GM23338 (cell line): Measurements from ENCODE around the gene TXNL1. TPM values are rescaled to one million over a fixed set of nuclear protein-coding genes. Genes with fewer than 3 reads are reported as not detected.

ENCODE experiments used
- ATAC-seq: fragments of 200-7000 bp; cut with Tn5 transposase; 3 replicates; pipeline ENCODE4 v1.9.1; 2020
- DNase-seq: peaks from one replicate; pipeline ENCODE4 v3.0.0-alpha.2; 2015; ENCODE audit warnings: low spot score
- H2AFZ ChIP-seq: fragments of 200-600 bp; sonication (generic); 2 replicates; pipeline ENCODE4 v1.8.0; 2016; ENCODE audit warnings: antibody characterized with exemption, mild to moderate bottlenecking, moderate library complexity
- H3F3A ChIP-seq: fragments of 200-600 bp; sonication (generic); replicated peaks from 2 replicates; pipeline ENCODE4 v1.8.0; 2017; ENCODE audit warnings: antibody characterized with exemption, mixed run types, low read depth
- H3K27ac ChIP-seq: fragments of 200-600 bp; sonication (generic); 2 replicates; pipeline ENCODE4 v1.6.1; 2016; ENCODE audit warnings: low read depth
- H3K27me3 ChIP-seq: fragments of 200-600 bp; sonication (generic); 2 replicates; pipeline ENCODE4 v1.8.0; 2016; ENCODE audit warnings: mild to moderate bottlenecking, mixed run types, moderate library complexity; ENCODE audit not compliant: insufficient read depth
- H3K36me3 ChIP-seq: fragments of 200-600 bp; sonication (generic); 2 replicates; pipeline ENCODE4 v1.8.0; 2016; ENCODE audit warnings: mild to moderate bottlenecking; ENCODE audit not compliant: insufficient read depth
- H3K4me1 ChIP-seq: fragments of 200-600 bp; sonication (generic); 2 replicates; pipeline ENCODE4 v1.8.0; 2016; ENCODE audit warnings: mild to moderate bottlenecking, moderate library complexity; ENCODE audit not compliant: insufficient read depth
- H3K4me2 ChIP-seq: fragments of 200-600 bp; sonication (generic); 2 replicates; pipeline ENCODE4 v1.7.1; 2017; ENCODE audit warnings: mixed run types
- H3K4me3 ChIP-seq: fragments of 200-600 bp; sonication (generic); 2 replicates; pipeline ENCODE4 v1.6.1; 2016; ENCODE audit warnings: mixed run types
- H3K79me2 ChIP-seq: fragments of 200-600 bp; sonication (generic); replicated peaks from 2 replicates; pipeline ENCODE4 v1.8.0; 2017; ENCODE audit warnings: mild to moderate bottlenecking; ENCODE audit not compliant: insufficient read depth
- H3K9me2 ChIP-seq: fragments of 200-600 bp; sonication (generic); 2 replicates; pipeline ENCODE4 v1.8.0; 2017; ENCODE audit not compliant: insufficient read depth
- H4K20me1 ChIP-seq: fragments of 200-600 bp; sonication (generic); replicated peaks from 2 replicates; pipeline ENCODE4 v1.8.0; 2017; ENCODE audit warnings: mild to moderate bottlenecking; ENCODE audit not compliant: insufficient read depth
- H3K27ac Mint-ChIP-seq: 2 replicates; pipeline ENCODE4 v1.8.0; 2020; ENCODE audit warnings: inconsistent platforms, mild to moderate bottlenecking, moderate library complexity, mixed read lengths
- H3K27me3 Mint-ChIP-seq: 3 replicates; pipeline ENCODE4 v1.8.0; 2022; ENCODE audit warnings: low read depth, mild to moderate bottlenecking, moderate library complexity, mixed read lengths, inconsistent platforms; ENCODE audit not compliant: insufficient read depth, poor library complexity
- H3K36me3 Mint-ChIP-seq: 3 replicates; pipeline ENCODE4 v1.8.0; 2021; ENCODE audit warnings: low read depth, mild to moderate bottlenecking, inconsistent platforms, moderate library complexity, mixed read lengths
- H3K4me1 Mint-ChIP-seq: 3 replicates; pipeline ENCODE4 v1.8.0; 2020; ENCODE audit warnings: mild to moderate bottlenecking, inconsistent platforms, mixed read lengths
- H3K4me3 Mint-ChIP-seq: 3 replicates; pipeline ENCODE4 v1.8.0; 2021; ENCODE audit warnings: moderate library complexity, mild to moderate bottlenecking, inconsistent platforms, mixed read lengths
- H3K9me3 Mint-ChIP-seq: 3 replicates; pipeline ENCODE4 v1.8.0; 2020; ENCODE audit warnings: moderate library complexity, mild to moderate bottlenecking, inconsistent platforms, mixed read lengths
- CREB1 ChIP-seq: fragments of 250-450 bp; sonication (Bioruptor Pico); IDR thresholded peaks from 2 replicates; pipeline ENCODE4 v1.5.0; 2020; ENCODE audit warnings: low read depth, mild to moderate bottlenecking, moderate library complexity
- ETS1 ChIP-seq: IDR thresholded peaks from 2 replicates; pipeline ENCODE4 v1.6.1; 2016; ENCODE audit warnings: antibody characterized with exemption
- EZH2 ChIP-seq: fragments of 200-600 bp; sonication (generic); IDR thresholded peaks from one replicate; pipeline ENCODE4 v1.8.0; 2017; ENCODE audit warnings: antibody characterized with exemption, mild to moderate bottlenecking, low read depth; ENCODE audit not compliant: unreplicated experiment
- EZH2phosphoT487 ChIP-seq: fragments of 200-600 bp; sonication (generic); IDR thresholded peaks from one replicate; pipeline ENCODE4 v1.8.1; 2018; ENCODE audit warnings: antibody characterized with exemption; ENCODE audit not compliant: unreplicated experiment
- JUNB ChIP-seq: IDR thresholded peaks from one replicate; pipeline ENCODE4 v1.6.1; 2016; ENCODE audit warnings: antibody characterized with exemption; ENCODE audit not compliant: unreplicated experiment
- NANOG ChIP-seq: IDR thresholded peaks from 2 replicates; pipeline ENCODE4 v1.6.1; 2016; ENCODE audit warnings: antibody characterized with exemption, borderline replicate concordance
- POLR2AphosphoS5 ChIP-seq: IDR thresholded peaks from 2 replicates; pipeline ENCODE4 v1.6.1; 2016; ENCODE audit warnings: antibody characterized with exemption, low read depth
- REST ChIP-seq: IDR thresholded peaks from one replicate; pipeline ENCODE4 v1.6.1; 2018; ENCODE audit warnings: antibody characterized with exemption; ENCODE audit not compliant: unreplicated experiment
- STAT1 ChIP-seq: IDR thresholded peaks from one replicate; pipeline ENCODE4 v1.6.1; 2016; ENCODE audit warnings: antibody characterized with exemption; ENCODE audit not compliant: unreplicated experiment
- ZNF114 ChIP-seq: fragments of 250-450 bp; sonication (Bioruptor Pico); IDR thresholded peaks from 2 replicates; pipeline ENCODE4 v1.5.0; 2020; ENCODE audit warnings: mild to moderate bottlenecking, moderate library complexity
- ZNF331 ChIP-seq: fragments of 250-450 bp; sonication (Bioruptor Pico); IDR thresholded peaks from 2 replicates; pipeline ENCODE4 v1.5.0; 2020; ENCODE audit warnings: low read depth, mild to moderate bottlenecking, moderate library complexity
- polyA plus RNA-seq: library from polyadenylated mRNA; unstranded; fragments of >200 nt; fragmentation: Nextera tagmentation; extraction: Ambion mirVana; gene quantifications from 2 replicates; pipeline ENCODE4 v1.2.1, GENCODE V29; 2016
- total RNA-seq: library from RNA; depleted of rRNA; stranded (reverse); fragments of >200 nt; shearing (Covaris generic); gene quantifications from 2 replicates; pipeline ENCODE4 v1.2.3, GENCODE V29; 2014
- TF ChIP-seq, protein P1 (sequence below): fragments of 250-450 bp; sonication (Bioruptor Pico); IDR thresholded peaks from 2 replicates; pipeline ENCODE4 v1.5.0; 2020; ENCODE audit warnings: mild to moderate bottlenecking, moderate library complexity
- TF ChIP-seq, protein P2 (sequence below), 2 experiments: fragments of 200-600 bp in 1 of 2; sonication (generic) in 1 of 2; conservative IDR thresholded peaks; 2 replicates each; pipeline versions ENCODE4 v1.5.1 to v1.6.1; 2016 to 2017; ENCODE audit warnings: antibody characterized with exemption in 2 of 2, low read depth in 2 of 2, mild to moderate bottlenecking in 2 of 2, moderate library complexity in 1 of 2

TXNL1 gene
- total and polyA plus RNA-seq, 2 experiments from 2014 or later, result 73.6 to 135 TPM

DNA sequence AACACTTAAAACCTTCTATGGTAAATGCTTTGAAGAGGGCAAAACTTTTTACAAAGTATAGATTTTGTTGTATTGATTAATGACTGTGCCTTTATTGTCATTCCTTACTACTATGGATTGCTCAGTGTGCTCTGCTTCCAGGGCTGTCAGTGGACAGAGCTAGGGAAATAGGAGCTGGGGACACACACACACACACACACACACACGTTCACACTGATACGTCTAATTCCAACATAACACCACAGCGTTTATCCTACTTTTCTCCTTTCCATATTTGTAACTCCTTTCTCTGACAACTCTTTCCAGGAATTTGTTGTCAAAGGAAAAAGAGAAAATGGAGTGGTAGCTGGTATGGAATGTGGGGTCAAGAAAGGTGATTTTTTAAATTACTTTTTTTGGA lies 34.6 kb upstream of the TXNL1 start:
- Histone ChIP-seq H3K27ac (no peak overlapping the region), H3K36me3 (no peaks in the 10 kb centered on the region), H3K9me2 (no peaks in the 10 kb centered on the region), H3K4me3 (no peak overlapping the region), H3K4me2 (no peak overlapping the region), H2AFZ (no peak overlapping the region), H3K79me2 (peaks cover 9% of the 10 kb centered on the region), H3K27me3 (no peaks in the 10 kb centered on the region), H4K20me1 (no peaks in the 10 kb centered on the region), H3K4me1 (no peaks in the 10 kb centered on the region), H3F3A (no peaks in the 10 kb centered on the region)
- no peak overlapping the region for H3K4me3 Mint-ChIP-seq
- H3K36me3 Mint-ChIP-seq, result no peaks in the 10 kb centered on the region
- H3K27me3 Mint-ChIP-seq, result peaks cover 6% of the 10 kb centered on the region
- no peak for ATAC-seq
- H3K27ac Mint-ChIP-seq, result no peak overlapping the region
- 0 out of 3 replicates have a peak, but pooled peaks cover 5% of the 10 kb centered on the region for H3K4me1 Mint-ChIP-seq
- H3K9me3 Mint-ChIP-seq, result no peaks in the 10 kb centered on the region
- TF ChIP-seq POLR2AphosphoS5 (no peak), STAT1 (no peak), CREB1 (CRISPR knock-in tag) (no peak), ETS1 (no peak), EZH2 (no peak), JUNB (no peak), NANOG (no peak), REST (no peak), ZNF331 (CRISPR knock-in tag) (no peak), EZH2phosphoT487 (no peak), ZNF114 (CRISPR knock-in tag) (no peak)
- TF ChIP-seq, protein P1, sequence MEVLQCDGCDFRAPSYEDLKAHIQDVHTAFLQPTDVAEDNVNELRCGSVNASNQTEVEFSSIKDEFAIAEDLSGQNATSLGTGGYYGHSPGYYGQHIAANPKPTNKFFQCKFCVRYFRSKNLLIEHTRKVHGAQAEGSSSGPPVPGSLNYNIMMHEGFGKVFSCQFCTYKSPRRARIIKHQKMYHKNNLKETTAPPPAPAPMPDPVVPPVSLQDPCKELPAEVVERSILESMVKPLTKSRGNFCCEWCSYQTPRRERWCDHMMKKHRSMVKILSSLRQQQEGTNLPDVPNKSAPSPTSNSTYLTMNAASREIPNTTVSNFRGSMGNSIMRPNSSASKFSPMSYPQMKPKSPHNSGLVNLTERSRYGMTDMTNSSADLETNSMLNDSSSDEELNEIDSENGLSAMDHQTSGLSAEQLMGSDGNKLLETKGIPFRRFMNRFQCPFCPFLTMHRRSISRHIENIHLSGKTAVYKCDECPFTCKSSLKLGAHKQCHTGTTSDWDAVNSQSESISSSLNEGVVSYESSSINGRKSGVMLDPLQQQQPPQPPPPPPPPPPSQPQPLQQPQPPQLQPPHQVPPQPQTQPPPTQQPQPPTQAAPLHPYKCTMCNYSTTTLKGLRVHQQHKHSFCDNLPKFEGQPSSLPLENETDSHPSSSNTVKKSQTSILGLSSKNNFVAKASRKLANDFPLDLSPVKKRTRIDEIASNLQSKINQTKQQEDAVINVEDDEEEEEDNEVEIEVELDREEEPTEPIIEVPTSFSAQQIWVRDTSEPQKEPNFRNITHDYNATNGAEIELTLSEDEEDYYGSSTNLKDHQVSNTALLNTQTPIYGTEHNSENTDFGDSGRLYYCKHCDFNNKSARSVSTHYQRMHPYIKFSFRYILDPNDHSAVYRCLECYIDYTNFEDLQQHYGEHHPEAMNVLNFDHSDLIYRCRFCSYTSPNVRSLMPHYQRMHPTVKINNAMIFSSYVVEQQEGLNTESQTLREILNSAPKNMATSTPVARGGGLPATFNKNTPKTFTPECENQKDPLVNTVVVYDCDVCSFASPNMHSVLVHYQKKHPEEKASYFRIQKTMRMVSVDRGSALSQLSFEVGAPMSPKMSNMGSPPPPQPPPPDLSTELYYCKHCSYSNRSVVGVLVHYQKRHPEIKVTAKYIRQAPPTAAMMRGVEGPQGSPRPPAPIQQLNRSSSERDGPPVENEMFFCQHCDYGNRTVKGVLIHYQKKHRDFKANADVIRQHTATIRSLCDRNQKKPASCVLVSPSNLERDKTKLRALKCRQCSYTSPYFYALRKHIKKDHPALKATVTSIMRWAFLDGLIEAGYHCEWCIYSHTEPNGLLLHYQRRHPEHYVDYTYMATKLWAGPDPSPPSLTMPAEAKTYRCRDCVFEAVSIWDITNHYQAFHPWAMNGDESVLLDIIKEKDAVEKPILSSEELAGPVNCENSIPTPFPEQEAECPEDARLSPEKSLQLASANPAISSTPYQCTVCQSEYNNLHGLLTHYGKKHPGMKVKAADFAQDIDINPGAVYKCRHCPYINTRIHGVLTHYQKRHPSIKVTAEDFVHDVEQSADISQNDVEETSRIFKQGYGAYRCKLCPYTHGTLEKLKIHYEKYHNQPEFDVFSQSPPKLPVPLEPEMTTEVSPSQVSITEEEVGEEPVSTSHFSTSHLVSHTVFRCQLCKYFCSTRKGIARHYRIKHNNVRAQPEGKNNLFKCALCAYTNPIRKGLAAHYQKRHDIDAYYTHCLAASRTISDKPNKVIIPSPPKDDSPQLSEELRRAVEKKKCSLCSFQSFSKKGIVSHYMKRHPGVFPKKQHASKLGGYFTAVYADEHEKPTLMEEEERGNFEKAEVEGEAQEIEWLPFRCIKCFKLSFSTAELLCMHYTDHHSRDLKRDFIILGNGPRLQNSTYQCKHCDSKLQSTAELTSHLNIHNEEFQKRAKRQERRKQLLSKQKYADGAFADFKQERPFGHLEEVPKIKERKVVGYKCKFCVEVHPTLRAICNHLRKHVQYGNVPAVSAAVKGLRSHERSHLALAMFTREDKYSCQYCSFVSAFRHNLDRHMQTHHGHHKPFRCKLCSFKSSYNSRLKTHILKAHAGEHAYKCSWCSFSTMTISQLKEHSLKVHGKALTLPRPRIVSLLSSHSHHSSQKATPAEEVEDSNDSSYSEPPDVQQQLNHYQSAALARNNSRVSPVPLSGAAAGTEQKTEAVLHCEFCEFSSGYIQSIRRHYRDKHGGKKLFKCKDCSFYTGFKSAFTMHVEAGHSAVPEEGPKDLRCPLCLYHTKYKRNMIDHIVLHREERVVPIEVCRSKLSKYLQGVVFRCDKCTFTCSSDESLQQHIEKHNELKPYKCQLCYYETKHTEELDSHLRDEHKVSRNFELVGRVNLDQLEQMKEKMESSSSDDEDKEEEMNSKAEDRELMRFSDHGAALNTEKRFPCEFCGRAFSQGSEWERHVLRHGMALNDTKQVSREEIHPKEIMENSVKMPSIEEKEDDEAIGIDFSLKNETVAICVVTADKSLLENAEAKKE (CRISPR knock-in tag), result no peak
- TF ChIP-seq, protein P2, sequence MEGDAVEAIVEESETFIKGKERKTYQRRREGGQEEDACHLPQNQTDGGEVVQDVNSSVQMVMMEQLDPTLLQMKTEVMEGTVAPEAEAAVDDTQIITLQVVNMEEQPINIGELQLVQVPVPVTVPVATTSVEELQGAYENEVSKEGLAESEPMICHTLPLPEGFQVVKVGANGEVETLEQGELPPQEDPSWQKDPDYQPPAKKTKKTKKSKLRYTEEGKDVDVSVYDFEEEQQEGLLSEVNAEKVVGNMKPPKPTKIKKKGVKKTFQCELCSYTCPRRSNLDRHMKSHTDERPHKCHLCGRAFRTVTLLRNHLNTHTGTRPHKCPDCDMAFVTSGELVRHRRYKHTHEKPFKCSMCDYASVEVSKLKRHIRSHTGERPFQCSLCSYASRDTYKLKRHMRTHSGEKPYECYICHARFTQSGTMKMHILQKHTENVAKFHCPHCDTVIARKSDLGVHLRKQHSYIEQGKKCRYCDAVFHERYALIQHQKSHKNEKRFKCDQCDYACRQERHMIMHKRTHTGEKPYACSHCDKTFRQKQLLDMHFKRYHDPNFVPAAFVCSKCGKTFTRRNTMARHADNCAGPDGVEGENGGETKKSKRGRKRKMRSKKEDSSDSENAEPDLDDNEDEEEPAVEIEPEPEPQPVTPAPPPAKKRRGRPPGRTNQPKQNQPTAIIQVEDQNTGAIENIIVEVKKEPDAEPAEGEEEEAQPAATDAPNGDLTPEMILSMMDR (conservative IDR thresholded peaks at IDR 0.05; ENCODE audit: low read depth in 2 of 2), result no peak
- DNase-seq, result no peak
